GM18861 (cell line): ENCODE measurements around the gene RALGPS2.

Experiments used
- ATAC-seq: cut with Tn5 transposase; IDR thresholded peaks from one replicate; pipeline ENCODE4 v1.9.1; 2021; ENCODE audit not compliant: unreplicated experiment

Gene RALGPS2

DNA sequence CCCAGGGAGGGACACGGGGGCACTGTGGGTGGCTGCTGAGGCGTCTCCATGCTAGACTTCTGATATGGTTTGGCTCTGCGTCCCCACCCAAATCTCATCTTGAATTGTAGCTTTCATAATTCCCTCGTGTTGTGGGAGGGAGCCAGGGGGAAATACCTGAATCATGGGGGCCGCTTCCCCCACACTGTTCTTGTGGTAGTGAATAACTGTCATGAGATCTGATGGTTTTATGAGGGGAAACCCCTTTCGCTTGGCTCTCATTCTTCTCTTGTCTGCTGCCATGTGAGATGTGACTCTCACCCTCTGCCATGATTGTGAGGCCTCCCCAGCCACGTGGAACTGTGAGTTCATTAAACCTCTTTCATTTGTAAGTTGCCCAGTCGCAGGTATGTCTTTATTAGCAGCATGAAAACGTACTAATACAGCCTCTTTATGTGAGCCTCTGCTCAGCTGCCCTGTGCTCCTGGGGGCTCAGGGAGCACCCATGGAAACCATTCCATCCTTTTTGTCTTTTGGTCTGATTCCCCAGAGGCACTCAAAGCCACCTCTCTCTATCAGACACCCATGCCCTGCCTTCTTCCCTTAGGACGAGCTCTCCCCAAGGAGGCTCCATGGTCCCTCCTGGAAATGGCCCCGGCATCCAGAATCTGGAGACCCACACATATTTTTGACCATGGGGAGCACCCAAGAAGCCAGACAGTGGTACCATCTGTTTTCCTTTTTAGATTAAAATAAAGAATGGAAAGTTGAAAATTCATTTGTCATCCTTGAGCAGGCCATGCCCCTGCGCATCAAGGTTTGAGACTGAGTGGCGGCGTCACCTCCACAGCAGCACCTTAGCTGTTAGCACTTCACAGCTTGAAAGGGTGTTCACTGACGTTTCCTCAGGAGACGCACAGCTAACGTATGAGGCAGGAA, 234.8 kb downstream of the RALGPS2 start:
- ATAC-seq: no peak

DNA sequence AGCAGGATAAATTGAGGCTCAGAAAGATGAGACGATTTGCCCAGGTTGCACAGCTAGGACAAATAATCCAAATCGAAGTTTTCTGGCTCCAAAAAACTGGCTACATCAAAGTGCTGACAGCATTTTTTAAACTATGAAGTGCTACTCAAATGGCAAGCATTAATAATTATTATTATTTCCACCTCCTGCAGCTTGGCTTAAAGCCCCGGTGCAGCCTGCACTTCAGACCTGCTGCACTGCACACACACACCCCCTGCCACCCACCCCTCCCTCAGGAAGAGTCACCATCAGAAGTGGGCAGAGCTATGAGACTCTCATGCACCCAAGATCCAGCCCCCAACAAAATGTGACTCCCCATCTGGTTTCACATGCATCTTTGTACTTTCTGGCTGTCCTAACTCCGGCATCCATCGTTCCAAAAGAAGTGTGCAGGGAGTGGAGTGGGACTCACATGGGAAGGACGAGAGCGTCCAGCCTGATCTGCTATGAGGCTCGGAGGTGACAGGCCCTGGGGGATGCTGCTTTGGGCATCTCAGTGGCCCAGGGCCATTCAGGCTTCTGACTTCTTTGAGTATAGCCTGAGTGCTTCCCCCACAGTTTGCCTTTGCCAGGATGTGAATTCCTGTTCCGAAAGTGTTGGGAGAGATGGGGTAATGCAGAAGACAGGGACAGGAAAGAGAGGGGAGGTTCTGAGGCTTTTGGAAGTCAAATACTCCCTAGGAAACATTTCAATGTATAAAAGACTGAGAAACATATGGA, 235.6 kb downstream of the RALGPS2 start:
- no peak for ATAC-seq

DNA sequence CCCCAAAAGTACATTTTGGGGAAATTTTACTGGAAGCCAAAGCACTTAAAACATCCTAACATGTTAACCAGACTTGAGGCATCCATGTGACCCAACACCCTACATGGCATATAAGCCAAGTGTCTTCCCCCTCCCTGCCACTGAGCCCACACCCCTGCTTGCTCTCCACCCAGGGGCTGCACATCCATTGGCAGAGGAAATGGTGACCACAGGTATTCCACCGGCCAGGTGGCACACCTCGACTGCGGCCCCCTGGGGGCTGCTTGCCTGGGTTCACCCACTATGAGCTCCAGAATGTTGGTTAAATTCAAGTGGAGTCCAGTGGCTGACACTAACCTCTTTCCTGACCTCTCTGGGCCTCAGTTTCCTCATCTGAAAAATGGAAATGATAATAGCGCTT, 236.3 kb downstream of the RALGPS2 start:
- no peak for ATAC-seq

DNA sequence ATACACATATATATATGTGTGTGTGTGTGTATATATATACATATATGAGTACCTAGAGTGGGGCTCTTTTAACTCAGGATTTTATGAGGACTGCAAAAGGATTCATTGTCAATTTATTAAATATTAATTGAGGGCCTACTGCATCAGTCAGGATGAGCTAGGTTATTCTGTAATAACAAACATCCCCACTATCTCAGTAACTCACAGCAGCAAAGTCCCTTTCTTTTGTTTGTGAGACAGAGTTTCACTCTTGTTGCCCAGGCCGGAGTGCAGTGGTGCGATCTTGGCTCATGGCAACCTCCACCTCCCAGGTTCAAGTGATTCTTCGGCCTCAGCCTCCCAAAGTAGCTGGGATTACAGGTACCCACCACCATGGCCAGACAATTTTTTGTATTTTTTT, 236.8 kb downstream of the RALGPS2 start:
- no peak for ATAC-seq

DNA sequence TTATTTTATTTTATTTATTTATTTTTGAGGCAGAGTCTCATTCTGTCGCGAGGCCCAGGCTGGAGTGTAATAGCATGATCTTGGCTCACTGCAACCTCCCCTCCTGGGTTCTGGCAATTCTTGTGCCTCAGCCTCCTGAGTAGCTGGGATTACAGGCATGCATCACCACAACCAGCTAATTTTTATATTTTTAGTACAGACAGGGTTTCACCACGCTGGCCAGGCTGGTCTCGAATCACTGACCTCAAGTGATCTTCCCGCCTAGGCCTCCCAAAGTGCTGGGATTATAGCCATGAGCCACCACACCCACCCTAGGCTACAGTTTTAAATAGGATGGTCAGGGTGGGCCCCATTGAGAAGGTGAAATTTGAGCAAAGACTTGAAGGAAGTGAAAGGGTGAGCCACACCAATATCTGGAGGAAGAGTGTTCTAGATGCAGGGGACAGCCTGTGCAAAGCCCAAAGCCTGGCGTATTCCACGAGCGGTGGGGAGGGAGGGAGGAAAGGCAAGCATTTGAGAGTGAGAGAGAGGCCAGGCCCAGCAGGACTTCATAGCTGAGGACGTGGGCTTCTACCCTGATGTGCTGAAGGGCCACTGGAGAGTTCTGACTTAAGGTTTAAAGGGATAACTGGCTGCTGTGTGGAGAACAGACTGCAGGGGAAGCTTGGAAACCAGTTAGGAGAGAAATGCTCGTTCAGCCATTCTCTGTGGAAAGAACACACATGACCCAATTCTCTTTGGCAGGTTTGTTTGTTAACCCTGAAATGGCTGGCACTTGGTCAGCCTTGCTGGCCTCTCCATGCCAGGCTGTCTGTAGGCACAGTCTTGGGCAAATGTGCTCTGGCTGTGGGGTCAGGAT, 238.0 kb downstream of the RALGPS2 start:
- no peak for ATAC-seq

DNA sequence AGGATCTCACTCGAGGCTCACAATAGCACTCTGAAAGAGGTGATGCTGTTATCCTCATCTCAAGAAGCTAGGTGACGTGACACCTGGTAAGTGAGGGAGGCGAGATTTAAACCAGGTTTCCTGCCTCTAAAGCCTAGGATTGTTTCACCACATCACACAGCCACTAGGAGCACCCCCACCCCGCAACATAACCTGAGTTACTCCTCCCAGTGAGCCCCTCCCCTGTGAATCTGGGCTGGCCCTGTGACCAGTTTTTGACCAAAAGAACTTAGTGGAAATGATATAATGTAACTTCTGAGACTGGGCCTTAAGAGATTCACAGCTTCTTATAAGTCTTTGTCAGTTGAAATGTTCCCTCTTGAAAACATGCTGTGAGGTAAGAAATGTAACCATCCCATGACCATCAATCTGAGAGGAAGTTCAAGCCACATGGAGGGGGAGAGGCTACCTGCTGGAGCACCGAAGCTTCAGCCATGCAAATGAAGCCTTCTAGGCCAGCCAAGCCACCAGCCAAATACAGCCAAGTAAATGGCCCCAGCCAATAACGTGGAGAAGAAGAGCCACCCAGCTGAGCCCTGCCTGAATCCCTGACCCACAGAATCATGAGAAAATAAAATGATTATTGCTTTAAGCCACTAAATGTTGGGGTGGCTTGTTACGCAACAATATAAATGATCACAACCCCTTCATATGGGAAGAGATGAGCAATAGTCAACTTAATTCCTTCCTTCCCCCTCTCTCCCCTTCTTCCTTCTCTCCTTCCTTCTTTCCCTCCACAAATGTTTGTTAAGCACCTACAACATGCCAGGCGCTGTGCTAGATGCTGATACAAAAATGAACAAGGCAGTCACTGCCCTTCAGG, 239.7 kb downstream of the RALGPS2 start:
- ATAC-seq: no peak

DNA sequence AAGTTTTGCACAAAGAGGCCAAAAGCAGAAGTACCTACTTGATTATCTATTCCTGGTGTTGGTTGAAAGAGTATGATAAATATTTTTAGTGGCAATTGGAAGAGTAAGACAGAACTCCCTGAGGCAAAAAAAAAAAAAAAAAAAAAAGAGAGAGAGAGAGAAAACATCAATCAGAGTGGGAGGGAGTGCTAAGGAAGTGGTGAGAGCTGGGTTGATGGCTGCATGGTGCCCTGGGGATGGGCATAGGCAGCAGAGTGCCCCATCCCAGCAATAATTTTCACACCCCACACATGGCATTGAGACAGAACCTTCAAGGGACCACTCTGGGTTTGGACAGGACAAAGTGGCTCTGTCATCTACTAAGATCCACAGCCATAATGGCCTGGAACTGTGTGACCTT, 241.3 kb downstream of the RALGPS2 start:
- no peak for ATAC-seq

DNA sequence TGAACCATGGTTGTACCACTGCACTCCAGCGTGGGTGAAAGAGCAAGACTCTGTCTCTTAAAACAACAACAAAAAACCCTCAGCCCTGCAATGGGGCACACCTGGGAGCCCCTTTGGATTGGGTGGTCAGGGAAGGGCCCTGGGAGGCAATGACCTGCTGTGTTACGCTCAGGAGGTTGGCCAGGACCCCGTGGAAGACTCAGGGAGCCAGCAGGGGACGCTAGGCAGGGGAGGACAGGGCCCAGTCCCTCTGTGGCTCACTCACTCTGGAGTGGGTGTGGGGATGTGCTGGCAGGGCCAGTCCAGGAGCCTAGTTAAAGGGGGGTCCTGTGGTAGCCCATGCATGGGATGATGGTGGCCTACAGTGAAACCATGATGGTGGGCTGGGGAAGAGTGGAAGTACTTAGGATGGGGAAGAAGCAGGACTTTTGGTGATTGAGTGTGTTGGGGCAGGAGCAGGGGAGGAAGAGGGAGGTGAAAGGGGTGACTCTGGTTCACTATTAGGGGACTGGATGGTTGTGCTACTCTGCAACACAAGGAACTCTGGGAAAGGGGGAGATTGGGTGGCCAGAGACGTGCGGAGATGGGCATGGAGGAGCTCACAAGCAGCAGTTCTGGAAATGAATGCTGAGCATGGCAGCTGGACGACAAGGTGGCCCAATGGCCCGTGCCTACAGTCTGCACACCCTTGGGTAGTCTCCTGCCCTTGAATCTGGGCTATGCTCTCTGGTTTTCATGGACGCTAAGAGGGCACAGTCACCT, 244.4 kb downstream of the RALGPS2 start:
- no peak for ATAC-seq

DNA sequence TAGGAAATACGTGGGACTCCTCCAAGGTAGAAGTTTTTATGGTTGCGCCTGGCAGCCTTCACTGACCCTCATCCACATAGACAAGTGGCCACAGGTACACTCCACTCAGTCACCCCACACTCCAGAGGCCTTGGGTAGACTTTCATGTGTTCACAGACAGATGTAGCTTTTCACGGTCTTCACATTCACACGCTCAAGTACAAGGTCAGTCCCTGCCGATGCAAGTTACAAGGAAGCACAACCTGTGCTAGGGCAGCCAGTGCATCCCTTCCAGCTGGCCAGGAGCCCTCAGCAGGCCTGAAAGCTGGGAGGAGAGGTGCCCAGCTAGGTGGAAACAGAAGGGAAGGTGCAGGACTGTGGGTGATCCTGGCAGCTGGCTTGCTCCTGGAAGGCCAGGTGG, 245.1 kb downstream of the RALGPS2 start:
- no peak for ATAC-seq
